ENCODE results near the gene RAP1A. TPM values are rescaled to one million over a fixed set of nuclear protein-coding genes. Genes with fewer than 3 reads are reported as not detected.

Gene RAP1A
- polyA plus RNA-seq, 1 of the 3 experiments (the other 2 are of a cell fraction), result 17.7 TPM

DNA sequence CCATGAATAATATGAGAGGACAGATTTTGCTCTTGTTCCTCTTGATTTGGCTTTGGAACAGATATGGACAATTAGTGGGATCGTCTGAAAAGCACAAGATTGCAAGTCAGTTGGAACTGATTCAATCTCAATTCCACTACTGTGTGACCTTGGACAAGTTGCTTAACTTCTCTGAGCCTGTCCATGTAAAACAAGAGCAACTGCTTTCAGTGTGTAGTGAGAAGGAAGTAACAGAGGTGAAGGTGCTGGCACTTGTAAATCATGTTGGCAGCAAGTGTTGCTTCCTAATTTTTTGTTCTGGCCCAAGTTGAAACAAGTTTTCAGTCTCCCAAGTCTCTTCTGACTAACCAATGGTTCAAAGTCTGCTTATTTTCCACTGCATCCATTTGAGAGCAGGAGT, 104.3 kb downstream of the RAP1A start (continued):
- TF ChIP-seq, protein P1, sequence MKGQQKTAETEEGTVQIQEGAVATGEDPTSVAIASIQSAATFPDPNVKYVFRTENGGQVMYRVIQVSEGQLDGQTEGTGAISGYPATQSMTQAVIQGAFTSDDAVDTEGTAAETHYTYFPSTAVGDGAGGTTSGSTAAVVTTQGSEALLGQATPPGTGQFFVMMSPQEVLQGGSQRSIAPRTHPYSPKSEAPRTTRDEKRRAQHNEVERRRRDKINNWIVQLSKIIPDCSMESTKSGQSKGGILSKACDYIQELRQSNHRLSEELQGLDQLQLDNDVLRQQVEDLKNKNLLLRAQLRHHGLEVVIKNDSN (IDR thresholded peaks at IDR 0.05; ENCODE audit: borderline replicate concordance, low read depth), result no peak
- no peak for TF ChIP-seq POLR2AphosphoS5 (IDR thresholded peaks at IDR 0.05; ENCODE audit: low read depth, low read length)
- no peak for TF ChIP-seq YY1 (IDR thresholded peaks at IDR 0.05; ENCODE audit: low read depth)

DNA sequence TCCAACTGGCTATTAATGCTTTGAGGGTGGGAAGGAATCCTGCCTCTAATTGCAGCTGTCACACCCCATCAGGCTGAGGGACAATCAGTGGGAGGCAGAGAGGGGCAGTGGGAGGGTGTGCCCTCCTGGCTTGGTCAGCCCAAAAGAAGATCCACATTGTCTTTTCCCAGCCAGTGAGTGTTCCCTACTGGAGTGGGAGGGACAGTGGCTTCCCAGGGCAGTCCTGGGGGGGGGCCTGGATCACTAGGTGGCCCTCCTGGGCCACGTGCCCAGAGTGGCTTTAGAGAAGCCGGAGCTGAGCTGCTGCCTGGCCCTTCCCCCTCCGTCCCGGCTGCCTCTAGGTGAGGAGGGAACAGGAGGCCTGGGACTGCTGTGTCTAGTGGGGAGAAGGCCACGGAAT, 105.6 kb downstream of the RAP1A start:
- no peak for TF ChIP-seq RCOR1 (IDR thresholded peaks at IDR 0.05; ENCODE audit: low read length)
- TF ChIP-seq TAF1 (IDR thresholded peaks at IDR 0.05; ENCODE audit: borderline replicate concordance, low read depth, low read length), result no peak
- no peak for TF ChIP-seq YY1 (IDR thresholded peaks at IDR 0.05; ENCODE audit: low read depth)
- TF ChIP-seq, protein P2, sequence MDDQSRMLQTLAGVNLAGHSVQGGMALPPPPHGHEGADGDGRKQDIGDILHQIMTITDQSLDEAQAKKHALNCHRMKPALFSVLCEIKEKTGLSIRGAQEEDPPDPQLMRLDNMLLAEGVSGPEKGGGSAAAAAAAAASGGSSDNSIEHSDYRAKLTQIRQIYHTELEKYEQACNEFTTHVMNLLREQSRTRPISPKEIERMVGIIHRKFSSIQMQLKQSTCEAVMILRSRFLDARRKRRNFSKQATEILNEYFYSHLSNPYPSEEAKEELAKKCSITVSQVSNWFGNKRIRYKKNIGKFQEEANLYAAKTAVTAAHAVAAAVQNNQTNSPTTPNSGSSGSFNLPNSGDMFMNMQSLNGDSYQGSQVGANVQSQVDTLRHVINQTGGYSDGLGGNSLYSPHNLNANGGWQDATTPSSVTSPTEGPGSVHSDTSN (IDR thresholded peaks at IDR 0.05), result no peak
- no peak for TF ChIP-seq SMC3 (IDR thresholded peaks at IDR 0.05; ENCODE audit: low read depth, low read length)
- no peak for TF ChIP-seq FOSL2 (IDR thresholded peaks at IDR 0.05; ENCODE audit: borderline replicate concordance, low read depth)
- TF ChIP-seq, protein P3, sequence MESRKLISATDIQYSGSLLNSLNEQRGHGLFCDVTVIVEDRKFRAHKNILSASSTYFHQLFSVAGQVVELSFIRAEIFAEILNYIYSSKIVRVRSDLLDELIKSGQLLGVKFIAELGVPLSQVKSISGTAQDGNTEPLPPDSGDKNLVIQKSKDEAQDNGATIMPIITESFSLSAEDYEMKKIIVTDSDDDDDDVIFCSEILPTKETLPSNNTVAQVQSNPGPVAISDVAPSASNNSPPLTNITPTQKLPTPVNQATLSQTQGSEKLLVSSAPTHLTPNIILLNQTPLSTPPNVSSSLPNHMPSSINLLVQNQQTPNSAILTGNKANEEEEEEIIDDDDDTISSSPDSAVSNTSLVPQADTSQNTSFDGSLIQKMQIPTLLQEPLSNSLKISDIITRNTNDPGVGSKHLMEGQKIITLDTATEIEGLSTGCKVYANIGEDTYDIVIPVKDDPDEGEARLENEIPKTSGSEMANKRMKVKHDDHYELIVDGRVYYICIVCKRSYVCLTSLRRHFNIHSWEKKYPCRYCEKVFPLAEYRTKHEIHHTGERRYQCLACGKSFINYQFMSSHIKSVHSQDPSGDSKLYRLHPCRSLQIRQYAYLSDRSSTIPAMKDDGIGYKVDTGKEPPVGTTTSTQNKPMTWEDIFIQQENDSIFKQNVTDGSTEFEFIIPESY (IDR thresholded peaks at IDR 0.05; ENCODE audit: borderline replicate concordance, low read depth), result no peak
- no peak for TF ChIP-seq RXRA (IDR thresholded peaks at IDR 0.05; ENCODE audit: borderline replicate concordance, low read depth)
- no peak for TF ChIP-seq TEAD4 (IDR thresholded peaks at IDR 0.05; ENCODE audit: borderline replicate concordance, insufficient read depth)
- TF ChIP-seq EP300 (IDR thresholded peaks at IDR 0.05; ENCODE audit: borderline replicate concordance in 1 of 2, low read depth in 1 of 2, low read length in 1 of 2), result no peak
- TF ChIP-seq, protein P4, sequence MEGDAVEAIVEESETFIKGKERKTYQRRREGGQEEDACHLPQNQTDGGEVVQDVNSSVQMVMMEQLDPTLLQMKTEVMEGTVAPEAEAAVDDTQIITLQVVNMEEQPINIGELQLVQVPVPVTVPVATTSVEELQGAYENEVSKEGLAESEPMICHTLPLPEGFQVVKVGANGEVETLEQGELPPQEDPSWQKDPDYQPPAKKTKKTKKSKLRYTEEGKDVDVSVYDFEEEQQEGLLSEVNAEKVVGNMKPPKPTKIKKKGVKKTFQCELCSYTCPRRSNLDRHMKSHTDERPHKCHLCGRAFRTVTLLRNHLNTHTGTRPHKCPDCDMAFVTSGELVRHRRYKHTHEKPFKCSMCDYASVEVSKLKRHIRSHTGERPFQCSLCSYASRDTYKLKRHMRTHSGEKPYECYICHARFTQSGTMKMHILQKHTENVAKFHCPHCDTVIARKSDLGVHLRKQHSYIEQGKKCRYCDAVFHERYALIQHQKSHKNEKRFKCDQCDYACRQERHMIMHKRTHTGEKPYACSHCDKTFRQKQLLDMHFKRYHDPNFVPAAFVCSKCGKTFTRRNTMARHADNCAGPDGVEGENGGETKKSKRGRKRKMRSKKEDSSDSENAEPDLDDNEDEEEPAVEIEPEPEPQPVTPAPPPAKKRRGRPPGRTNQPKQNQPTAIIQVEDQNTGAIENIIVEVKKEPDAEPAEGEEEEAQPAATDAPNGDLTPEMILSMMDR (IDR thresholded peaks at IDR 0.05), result no peak
- no peak for TF ChIP-seq MEF2A (IDR thresholded peaks at IDR 0.05; ENCODE audit: borderline replicate concordance, low read depth)
- no peak for TF ChIP-seq JUND (IDR thresholded peaks at IDR 0.05)
- TF ChIP-seq, protein P1 (IDR thresholded peaks at IDR 0.05; ENCODE audit: borderline replicate concordance, low read depth), result no peak
- no peak for TF ChIP-seq ELF1 (IDR thresholded peaks at IDR 0.05)
- no peak overlapping the region for H2AFZ ChIP-seq (ENCODE audit: low read depth)
- no peaks in the 10 kb centered on the region for H4K20me1 ChIP-seq (ENCODE audit: insufficient read depth)
- DNase-seq, result no peak
- no peaks in the 10 kb centered on the region for H3K27me3 ChIP-seq (ENCODE audit: insufficient read depth)
- H3K79me2 ChIP-seq (ENCODE audit: insufficient read depth), result no peaks in the 10 kb centered on the region
- no peak overlapping the region for H3K4me2 ChIP-seq
- H3K9me2 ChIP-seq, result no peaks in the 10 kb centered on the region
- H3K4me1 ChIP-seq (ENCODE audit: control insufficient read depth in 1 of 2, insufficient read depth in 2 of 2, low read depth in 1 of 2, low read length in 1 of 2), result no peaks in the 10 kb centered on the region
- H3K4me3 ChIP-seq (ENCODE audit: low read depth in 2 of 2, low read length in 1 of 2), result no peak overlapping the region
- ChIA-PET POLR2A (interaction anchor here (0.7 kb wide), 1 partner anchor 14 kb away, joined by 3 read pairs; the partner anchor contains the start of gene INKA2), CTCF (interaction anchor here (0.7 to 2.4 kb wide), 5 partner anchors 10 to 217 kb away, joined by 3 to 11 read pairs (median 6); no protein-coding TSS in a partner anchor)
- H3K9ac ChIP-seq, result no peak overlapping the region
- no peaks in the 10 kb centered on the region for H3K9me3 ChIP-seq
- H3F3A ChIP-seq (replicated peaks; ENCODE audit: insufficient read depth), result no peaks in the 10 kb centered on the region
- WGBS (ENCODE audit: low lambda C conversion rate), result 83% methylated on average over 1 of the region's 5 CpGs
- H3K36me3 ChIP-seq (replicated peaks in 1 of 2; ENCODE audit: control insufficient read depth in 1 of 2, insufficient read depth in 2 of 2, low read length in 1 of 2), result no peaks in the 10 kb centered on the region
- no peak overlapping the region for H3K27ac ChIP-seq (ENCODE audit: low read depth in 2 of 2, low read length in 1 of 2)
